Large intestine (tissue), 3 donors: Measurements from ENCODE around the gene FAM78A. TPM values are rescaled to one million over a fixed set of nuclear protein-coding genes. Genes with fewer than 3 reads are reported as not detected.
A peak's percentile ranks its signal among the peaks of the same experiment; 100 is the strongest.

Source experiments
- DNase-seq, 2 donors: peaks; one replicate each; pipeline versions ENCODE4 v3.0.0 to v3.0.0-alpha.2; 2013
- H3K27ac ChIP-seq: one replicate; pipeline ENCODE4 v1.5.1; 2013; ENCODE audit warnings: low read length
- H3K27me3 ChIP-seq: 2 replicates; pipeline ENCODE4 v1.6.1; 2013; ENCODE audit warnings: low read length; ENCODE audit not compliant: control insufficient read depth, insufficient read depth
- H3K36me3 ChIP-seq: 2 replicates; pipeline ENCODE4 v1.6.1; 2013; ENCODE audit warnings: low read length; ENCODE audit not compliant: control insufficient read depth, insufficient read depth
- H3K4me1 ChIP-seq: one replicate; pipeline ENCODE4 v1.6.1; 2013; ENCODE audit warnings: low read length; ENCODE audit not compliant: control insufficient read depth, insufficient read depth
- H3K4me3 ChIP-seq: one replicate; pipeline ENCODE4 v1.5.1; 2013; ENCODE audit warnings: low read length
- H3K9me3 ChIP-seq: one replicate; pipeline ENCODE4 v1.6.1; 2013; ENCODE audit warnings: mild to moderate bottlenecking, low read depth, low read length, moderate library complexity; ENCODE audit not compliant: control insufficient read depth
- WGBS: methylation state at CpG from one replicate; pipeline ENCODE4 v1.1.5; 2013; ENCODE audit warnings: low lambda C conversion rate; ENCODE audit not compliant: insufficient coverage; 5-methylcytosine and 5-hydroxymethylcytosine counted together
- polyA plus RNA-seq: library from polyadenylated mRNA; unstranded; fragments of 120-200 nt; gene quantifications from one replicate; pipeline ENCODE4 v1.2.1, GENCODE V29; 2013

The FAM78A gene
- polyA plus RNA-seq, 1 donor, result 2.3 TPM

DNA sequence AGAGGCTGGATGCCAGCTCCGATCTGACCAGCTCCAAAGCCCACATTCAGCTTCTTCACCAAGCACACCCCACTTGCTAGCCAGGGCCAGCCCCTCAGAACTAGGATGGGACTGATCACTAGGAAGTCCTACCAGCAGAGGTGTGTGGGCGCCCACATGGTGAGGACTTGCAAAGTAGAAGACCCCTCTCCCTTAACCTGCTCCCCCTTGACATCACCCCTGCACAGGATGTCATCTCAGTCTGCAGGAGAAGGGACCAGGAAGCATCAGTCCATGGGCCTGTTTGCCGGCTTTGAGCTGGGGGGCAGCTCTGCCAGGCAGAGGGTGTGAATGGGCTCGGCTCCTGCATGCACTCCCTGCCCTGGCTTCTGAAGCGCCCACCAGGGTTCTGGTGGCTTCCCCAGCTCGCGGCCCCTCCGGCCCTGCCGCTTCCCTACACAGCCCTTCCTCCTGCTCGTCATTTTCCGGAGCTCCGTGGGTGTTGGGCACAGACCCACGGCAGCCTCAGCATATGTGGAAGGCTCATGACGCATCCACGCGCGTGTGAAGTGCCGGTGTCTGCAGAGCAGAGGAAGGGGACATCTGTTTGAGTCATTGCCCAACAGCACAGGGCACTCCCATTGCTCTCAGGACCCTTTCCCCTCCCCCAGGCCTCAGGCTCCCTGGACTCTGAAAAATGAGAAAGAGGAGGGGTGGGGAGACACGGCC, 3.7 kb upstream of the FAM78A start:
- DNase-seq, result no peak
- no CpG with 5 or more reads among the region's 19 CpGs for WGBS
- peaks cover 69% of the 10 kb centered on the region for H3K27me3 ChIP-seq
- no peaks in the 10 kb centered on the region for H3K9me3 ChIP-seq
- peaks cover 2% of the 10 kb centered on the region for H3K4me1 ChIP-seq
- no peak overlapping the region for H3K27ac ChIP-seq
- no peaks in the 10 kb centered on the region for H3K36me3 ChIP-seq
- H3K4me3 ChIP-seq, result no peak overlapping the region

DNA sequence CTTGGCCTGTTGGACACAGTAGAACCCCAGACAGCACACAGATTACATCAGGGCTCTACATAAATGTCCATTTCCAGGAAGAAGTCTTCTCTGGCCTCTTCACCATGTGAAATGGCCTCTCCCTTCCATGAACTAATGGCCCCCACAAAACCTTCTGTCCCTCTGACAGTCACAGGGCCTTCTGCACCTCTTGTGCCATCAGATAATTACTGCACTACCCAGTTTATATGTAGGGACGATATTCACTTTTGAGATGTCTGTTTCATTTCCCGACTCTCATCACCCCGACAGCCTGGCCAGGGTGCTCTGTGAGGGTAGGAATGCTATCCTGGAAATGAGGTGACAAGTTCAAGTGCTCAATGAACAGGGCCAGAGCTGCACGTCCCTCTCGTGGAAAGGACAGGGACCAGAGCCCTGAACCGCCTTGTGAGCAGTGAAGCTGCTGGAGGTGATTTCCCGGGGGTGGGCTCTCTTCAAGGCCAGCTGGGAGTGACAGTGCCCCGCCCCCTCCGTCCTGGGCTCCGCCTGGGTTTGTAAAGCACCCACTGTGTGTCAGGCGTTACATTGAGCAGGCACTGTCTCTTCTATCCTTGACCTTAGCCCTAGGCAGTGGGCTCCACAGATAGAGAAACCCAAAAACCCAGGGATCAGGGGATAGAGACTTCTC, 3.0 kb upstream of the FAM78A start:
- H3K4me3 ChIP-seq, result no peak overlapping the region
- no peaks in the 10 kb centered on the region for H3K36me3 ChIP-seq
- H3K27ac ChIP-seq, result no peak overlapping the region
- no CpG with 5 or more reads among the region's 11 CpGs for WGBS
- DNase-seq, result no peak
- peaks cover 2% of the 10 kb centered on the region for H3K4me1 ChIP-seq
- no peaks in the 10 kb centered on the region for H3K9me3 ChIP-seq
- H3K27me3 ChIP-seq, result peaks cover 76% of the 10 kb centered on the region

GRCh38 chr9:131278702-131279111, 2.4 kb upstream of the FAM78A start:
- Histone ChIP-seq H3K27me3 (peaks cover 78% of the 10 kb centered on the region), H3K4me1 (peaks cover 2% of the 10 kb centered on the region), H3K27ac (no peak overlapping the region), H3K9me3 (no peaks in the 10 kb centered on the region), H3K4me3 (no peak overlapping the region), H3K36me3 (no peaks in the 10 kb centered on the region)
- no CpG with 5 or more reads among the region's 10 CpGs for WGBS
- DNase-seq, result no peak

- Histone ChIP-seq H3K4me3 (peak overlapping the region; percentile 18), H3K4me1 (peaks cover 2% of the 10 kb centered on the region), H3K27ac (no peak overlapping the region), H3K36me3 (no peaks in the 10 kb centered on the region), H3K27me3 (peaks cover 76% of the 10 kb centered on the region), H3K9me3 (no peaks in the 10 kb centered on the region)
- peak; percentile 58 to 71 for DNase-seq
- WGBS, result 0% methylated on average over 1 of the region's 59 CpGs
These were observed 1.8 kb upstream of the FAM78A start for GRCh38 chr9:131277910-131278701.

DNA sequence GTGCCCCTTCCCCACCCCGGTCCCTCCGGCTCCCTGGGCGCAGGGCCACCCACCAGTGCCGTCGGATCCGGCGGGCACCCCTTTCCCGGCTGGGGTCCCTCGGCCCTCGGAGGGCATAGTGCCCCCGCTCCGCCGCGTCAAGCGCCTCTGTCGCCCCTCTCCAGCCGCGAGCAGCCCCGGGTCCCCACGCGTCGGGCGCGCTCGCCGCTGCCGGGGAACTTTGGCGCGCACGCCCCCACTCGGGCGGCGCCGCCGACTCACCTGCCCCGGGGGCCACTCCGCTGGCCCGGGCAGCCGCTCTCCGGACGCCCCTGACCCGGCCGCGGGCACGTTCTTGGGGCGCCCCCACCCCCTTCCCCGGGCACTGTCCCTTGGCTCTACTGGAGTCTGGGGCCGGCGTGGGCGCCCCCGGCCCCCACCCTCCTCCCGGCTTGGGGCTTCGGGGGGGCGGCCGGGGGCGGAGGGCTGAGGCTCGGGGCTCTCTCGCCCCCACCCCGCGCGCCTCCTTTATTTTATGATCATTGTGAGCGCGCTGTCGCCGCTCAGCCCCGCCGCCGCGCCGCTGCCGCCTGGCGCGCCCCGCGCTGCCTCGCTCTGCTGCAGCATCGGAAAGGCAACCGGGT, 1.1 kb upstream of the FAM78A start:
- Histone ChIP-seq H3K27me3 (peaks cover 70% of the 10 kb centered on the region), H3K4me3 (peak overlapping the region; percentile 13), H3K9me3 (no peaks in the 10 kb centered on the region), H3K4me1 (peaks cover 2% of the 10 kb centered on the region), H3K36me3 (no peaks in the 10 kb centered on the region), H3K27ac (no peak overlapping the region)
- no CpG with 5 or more reads among the region's 78 CpGs for WGBS
- no peak for DNase-seq

DNA sequence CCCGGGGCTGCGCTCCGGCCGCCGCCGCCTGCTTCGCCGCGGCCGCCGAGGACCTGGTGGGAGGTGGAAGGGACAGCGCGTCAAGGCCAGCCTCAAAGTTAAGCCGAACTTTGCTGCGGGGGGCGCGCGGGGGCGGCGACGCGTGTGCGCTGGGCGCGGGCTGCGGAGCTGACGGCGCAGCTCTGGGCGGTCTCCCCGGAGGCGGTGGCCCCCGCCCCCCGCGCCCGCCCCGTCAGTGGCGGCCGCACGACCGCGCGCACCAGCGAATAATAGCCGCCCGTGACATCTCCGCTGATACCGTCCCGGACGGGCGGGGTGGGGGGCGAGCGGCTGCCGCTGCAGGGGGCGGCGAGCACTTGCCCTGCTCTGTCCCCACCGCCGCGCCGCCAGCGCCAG, 579 bp upstream of the FAM78A start:
- no peak overlapping the region for H3K27ac ChIP-seq

DNA sequence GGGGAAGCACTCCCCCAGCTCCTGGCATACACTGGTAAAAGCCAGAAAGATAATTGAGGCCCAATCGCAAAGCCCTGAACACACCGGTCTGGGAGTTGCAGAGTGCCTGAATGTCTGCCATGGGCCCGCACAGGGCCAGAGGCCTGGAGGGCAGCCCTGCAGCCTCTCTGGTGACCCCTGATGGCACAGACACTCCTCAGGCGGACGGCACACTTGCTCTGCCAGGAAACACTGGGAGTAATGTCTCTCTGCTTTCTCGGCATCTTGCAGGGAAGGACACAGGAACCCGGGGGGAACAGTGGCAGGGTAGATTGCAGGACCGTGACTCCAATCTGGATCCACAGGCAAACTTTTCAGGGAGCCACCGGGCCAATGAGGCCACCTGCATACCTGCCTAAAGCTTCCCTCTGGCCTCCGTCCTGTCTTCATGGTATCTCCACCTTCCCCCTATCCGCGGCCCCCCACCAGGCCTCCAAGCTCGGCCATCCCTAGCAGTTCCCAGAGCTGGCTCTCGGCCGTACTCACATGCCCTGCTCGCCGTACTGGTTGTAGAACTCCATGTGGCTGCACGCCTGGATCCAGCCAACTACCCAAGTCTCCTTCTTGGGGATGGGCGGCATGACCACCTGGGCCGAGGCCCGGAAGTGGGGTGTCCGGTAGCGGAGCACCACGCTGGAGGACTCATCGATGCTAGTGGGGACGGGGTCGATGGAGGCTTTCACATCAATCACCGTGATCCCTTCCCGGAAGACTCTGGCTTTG, 797 bp downstream of the FAM78A start:
- Histone ChIP-seq H3K27ac (no peak overlapping the region), H3K27me3 (peaks cover 51% of the 10 kb centered on the region)
- WGBS, result no CpG with 5 or more reads among the region's 29 CpGs

More for the DNA sequence above, 579 bp upstream of the FAM78A start:
- H3K27me3 ChIP-seq, result peaks cover 64% of the 10 kb centered on the region
- WGBS, result no CpG with 5 or more reads among the region's 60 CpGs
- H3K36me3 ChIP-seq, result no peaks in the 10 kb centered on the region
- peaks cover 2% of the 10 kb centered on the region for H3K4me1 ChIP-seq
- DNase-seq, result peak in 1 of 2 donors; percentile 31
- H3K4me3 ChIP-seq, result no peak overlapping the region
- no peaks in the 10 kb centered on the region for H3K9me3 ChIP-seq

DNA sequence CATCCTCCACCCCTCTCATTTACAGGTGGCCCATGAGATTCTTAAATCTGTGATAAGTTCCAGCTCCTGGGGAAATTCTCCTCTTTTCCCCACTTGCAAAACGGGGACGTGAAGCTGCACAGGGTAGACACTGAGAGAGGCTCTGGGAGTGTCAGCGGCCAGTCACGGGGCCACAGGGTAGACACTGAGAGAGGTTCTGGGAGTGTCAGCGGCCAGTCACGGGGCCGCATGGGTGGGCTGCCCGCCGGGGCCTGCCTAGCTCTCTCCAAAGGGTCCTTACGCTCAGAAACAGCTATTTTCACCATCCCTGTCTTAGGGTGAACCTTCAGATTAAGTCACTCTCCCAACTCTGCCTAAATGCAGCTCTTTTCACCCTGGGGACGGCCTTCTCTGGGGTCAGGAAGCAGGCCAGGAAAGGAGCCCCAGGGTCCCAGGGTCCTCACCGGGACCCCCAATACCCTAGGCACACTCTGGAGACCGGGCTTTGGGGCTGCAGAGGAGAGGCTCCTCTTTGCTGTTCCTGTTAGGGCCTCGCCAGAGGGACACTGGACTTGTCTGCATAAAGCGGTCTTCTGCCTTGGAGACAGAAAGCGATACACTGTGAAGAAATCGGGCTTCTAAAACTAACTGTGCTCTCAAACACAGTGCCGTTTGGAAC, 1.5 kb downstream of the FAM78A start:
- H3K27me3 ChIP-seq, result peaks cover 46% of the 10 kb centered on the region
- H3K4me1 ChIP-seq, result peaks cover 5% of the 10 kb centered on the region
- H3K4me3 ChIP-seq, result peak overlapping the region; percentile 9
- WGBS, result no CpG with 5 or more reads among the region's 18 CpGs
- H3K27ac ChIP-seq, result no peak overlapping the region
- no peaks in the 10 kb centered on the region for H3K36me3 ChIP-seq
- DNase-seq, result no peak
- no peaks in the 10 kb centered on the region for H3K9me3 ChIP-seq

More for the DNA sequence above, 797 bp downstream of the FAM78A start:
- peak overlapping the region; percentile 9 for H3K4me3 ChIP-seq
- no peak for DNase-seq
- H3K9me3 ChIP-seq, result no peaks in the 10 kb centered on the region
- no peaks in the 10 kb centered on the region for H3K36me3 ChIP-seq
- H3K4me1 ChIP-seq, result peaks cover 5% of the 10 kb centered on the region

GRCh38 chr9:131273856-131274673, 2.2 kb downstream of the FAM78A start:
- H3K36me3 ChIP-seq, result no peaks in the 10 kb centered on the region
- H3K9me3 ChIP-seq, result no peaks in the 10 kb centered on the region
- H3K4me3 ChIP-seq, result peak overlapping the region; percentile 1
- no peak for DNase-seq
- WGBS, result no CpG with 5 or more reads among the region's 13 CpGs
- peaks cover 5% of the 10 kb centered on the region for H3K4me1 ChIP-seq
- peaks cover 40% of the 10 kb centered on the region for H3K27me3 ChIP-seq
- no peak overlapping the region for H3K27ac ChIP-seq
